GM21515 (cell line): ENCODE results near the gene AK9.

Experiments
- ATAC-seq: cut with Tn5 transposase; IDR thresholded peaks from one replicate; pipeline ENCODE4 v1.9.1; 2021; ENCODE audit not compliant: unreplicated experiment

The AK9 gene

GRCh38 chr6:109485266-109485935 lies 205.6 kb downstream of the AK9 start:
- ATAC-seq, result no peak

DNA sequence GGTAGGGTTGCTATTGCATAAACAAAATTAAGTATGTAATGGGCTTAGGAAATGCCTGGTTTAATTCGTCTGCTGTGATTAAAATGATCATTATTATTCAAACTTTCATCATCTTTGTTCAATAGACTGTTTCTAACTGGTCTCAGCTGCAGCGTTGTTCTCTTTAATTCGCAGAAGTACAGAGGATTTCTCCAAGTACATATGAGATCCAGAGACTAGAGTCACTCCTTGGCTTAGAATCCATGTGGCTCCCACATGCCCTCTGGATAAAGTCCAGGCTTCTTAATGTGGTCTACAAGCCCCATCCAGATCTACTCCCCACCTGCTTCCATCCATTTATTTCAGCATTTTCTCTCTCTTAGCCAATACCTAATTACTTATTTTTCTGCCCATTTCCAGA lies 206.9 kb downstream of the AK9 start:
- ATAC-seq, result no peak

DNA sequence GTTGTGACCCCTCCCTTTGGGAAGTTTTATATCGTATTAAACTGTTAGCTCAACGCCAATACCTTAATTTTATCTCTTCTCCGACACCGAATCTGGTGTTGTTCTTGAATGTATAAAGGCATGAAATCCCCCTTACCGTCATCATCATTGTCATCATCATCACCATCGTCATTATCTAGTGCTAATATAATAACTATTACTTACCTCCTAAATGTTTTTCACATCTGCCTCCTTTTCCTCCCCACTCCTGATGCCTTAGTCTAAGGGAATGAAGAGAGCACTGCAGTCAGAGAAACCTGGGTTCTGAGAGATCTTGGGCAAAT lies 207.3 kb downstream of the AK9 start:
- ATAC-seq, result no peak

GRCh38 chr6:109482905-109483734 lies 207.9 kb downstream of the AK9 start, which contains the start of gene ZBTB24:
ZBTB24 (minus strand) TSS chr6:109483219; CDS start chr6:109482026, 1,193 bp downstream.
- peak; percentile 90 for ATAC-seq

DNA sequence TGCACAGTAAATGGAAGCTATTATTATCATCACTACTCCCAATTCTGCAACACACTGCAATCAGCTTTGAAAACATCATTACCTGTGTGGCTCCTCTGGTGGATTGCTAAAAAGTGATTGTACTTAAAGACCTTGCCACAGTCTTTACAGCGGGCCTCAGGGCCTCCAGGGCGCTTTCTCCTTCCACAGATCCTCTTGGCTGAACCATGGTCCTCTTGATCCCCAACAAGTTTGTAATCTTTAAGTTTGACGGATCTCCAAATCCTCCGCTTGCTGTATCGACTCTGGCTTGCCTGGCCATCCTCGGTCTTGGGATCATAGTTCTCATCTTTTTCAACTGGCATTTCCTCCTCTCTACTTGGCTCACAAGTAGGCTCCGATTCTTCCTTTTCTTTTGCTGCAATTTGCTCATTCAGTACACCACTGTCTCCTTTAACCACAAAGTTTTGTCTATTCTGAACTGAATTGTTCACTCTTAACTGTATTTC lies 210.0 kb downstream of the AK9 start:
- no peak for ATAC-seq

- ATAC-seq, result no peak
These were observed 212.0 kb downstream of the AK9 start for GRCh38 chr6:109478841-109479624.

- no peak for ATAC-seq
These were observed 212.7 kb downstream of the AK9 start for GRCh38 chr6:109478222-109478805.

DNA sequence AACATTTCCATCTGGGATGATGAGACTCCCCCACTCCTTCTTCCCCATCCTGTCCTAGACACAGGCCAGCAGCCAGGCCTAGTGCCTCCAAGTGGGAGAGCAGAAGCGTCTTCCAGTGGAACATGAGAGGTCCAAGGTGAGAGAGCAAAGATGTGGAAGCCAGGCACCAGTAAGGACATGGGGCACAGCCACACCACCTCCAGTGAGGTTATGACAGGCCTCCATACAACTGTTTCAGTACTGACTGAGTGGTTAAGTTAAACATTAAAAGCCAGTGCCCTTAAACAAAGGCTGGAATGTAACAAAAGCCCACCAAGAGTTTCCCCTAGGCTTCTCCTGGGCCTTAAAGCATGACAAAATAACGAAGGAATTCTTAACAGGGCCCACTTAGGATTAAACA lies 213.3 kb downstream of the AK9 start:
- no peak for ATAC-seq

GRCh38 chr6:109477184-109477583 lies 213.8 kb downstream of the AK9 start:
- ATAC-seq, result no peak

DNA sequence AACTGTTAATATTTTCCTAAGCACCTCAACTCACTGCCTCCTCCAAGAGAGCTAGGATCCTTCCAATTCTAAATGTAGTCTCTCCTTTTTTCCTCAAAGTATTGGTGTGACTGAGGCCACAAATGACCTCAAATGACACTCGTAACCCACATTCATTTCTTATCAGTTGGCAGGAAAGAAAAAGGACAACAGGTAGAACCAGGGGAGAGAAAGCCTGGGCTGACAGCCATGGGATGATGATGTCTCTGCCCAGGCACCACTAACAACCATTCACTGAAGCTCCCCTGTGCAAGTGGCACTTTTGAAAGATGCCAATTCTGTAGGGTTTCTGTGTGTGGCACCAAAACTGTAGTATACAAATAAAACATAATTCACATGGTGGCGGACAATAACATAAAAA lies 215.4 kb downstream of the AK9 start:
- ATAC-seq, result no peak

GRCh38 chr6:109474995-109475394 lies 216.0 kb downstream of the AK9 start:
- ATAC-seq, result no peak

DNA sequence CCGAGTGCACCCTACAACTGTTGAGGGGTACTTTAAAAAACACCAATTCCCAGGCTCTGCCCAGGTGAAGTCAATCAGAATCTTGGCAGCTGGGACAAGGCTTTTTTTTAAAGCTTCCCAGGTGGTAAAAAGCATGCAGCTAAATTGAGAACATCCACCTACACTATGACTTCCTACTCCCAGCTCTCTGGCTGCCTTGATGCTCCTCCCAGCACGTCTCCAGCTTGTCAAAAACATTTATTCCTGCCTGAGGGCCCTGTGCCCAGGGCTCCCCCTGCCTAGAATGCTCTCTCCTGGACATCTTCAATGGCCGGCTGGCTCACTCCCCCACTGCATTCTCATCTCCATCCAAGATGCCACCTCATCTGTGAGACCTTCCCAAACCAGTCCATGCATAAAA lies 217.9 kb downstream of the AK9 start:
- no peak for ATAC-seq

- ATAC-seq, result no peak
These were observed 218.6 kb downstream of the AK9 start for GRCh38 chr6:109472132-109472995.

DNA sequence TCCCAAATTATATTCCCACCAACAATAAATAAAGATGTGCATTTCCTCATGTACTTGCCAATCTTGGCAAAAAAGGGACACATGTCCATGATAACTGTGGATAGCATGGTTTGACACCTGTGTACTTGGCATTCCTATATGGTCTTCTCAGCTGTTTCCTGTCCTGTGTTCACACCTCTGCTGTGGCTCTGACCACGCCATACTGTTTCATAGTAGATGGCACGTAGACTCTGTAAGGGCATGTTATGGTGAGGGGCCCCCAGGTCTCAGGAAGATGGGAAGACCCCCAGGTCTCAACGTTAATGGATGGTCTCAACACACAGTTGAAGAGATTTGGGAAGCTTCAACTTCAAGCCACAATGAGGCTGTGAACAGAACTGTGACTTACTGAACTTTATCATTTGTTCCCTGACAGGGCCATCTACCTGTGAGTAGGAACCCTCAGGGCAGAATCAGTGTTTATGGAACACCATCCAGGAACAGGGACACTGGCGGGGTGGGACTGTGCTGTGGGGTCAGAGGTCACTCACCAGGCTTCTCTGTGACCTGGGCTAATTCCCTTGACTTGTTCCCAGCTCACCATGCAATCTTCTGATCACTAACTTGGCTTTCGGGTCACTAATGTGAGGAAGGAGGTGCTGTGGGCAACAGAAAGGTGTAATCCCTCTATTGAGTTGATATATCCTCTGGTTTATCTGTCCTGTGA lies 219.7 kb downstream of the AK9 start:
- ATAC-seq, result no peak

DNA sequence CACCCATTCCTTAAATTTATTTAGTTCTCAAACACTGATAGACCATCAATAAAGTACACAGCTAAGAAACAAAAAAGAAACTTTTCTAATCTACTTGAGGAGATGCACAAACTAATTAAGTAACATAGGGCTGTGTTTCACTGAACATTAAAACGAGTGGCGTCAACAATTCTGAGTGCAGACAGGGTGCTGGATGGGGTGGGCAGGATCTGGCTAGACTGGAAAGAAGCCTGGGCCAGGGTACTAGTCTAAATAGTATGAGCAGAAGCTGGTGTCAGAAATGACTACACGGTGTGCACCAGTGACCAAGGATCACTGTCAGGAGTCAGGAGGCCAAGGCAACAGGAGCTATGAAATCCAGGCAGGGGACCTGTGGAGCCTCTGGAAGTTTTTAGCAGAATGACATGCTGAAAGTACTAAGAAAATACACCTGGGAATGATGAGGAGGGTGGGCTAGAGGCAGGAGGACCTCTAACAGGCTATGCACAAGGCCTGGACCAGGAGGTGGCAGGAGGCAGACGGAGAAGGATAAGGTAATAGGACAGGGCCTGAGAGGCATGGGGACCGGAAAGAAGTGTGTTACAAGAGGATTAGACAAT lies 221.3 kb downstream of the AK9 start:
- no peak for ATAC-seq

DNA sequence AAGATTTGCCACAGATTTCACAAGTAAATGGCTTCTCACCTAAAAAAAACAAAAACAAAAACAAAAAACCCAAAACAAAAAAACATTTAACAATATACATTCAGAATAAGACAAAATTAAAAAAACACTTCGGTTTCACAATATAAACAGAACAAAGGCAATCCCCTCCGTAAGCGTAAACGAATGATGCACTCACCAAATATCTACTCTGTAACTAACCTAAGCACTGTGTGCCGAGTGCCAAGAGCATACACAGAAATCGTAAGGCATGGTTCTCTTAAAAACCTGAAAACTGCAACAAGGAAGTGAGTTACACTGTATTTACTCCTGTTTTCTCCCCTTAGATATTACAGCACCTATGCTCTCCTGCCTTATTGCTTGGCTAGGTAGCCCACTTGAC lies 223.3 kb downstream of the AK9 start:
- no peak for ATAC-seq

DNA sequence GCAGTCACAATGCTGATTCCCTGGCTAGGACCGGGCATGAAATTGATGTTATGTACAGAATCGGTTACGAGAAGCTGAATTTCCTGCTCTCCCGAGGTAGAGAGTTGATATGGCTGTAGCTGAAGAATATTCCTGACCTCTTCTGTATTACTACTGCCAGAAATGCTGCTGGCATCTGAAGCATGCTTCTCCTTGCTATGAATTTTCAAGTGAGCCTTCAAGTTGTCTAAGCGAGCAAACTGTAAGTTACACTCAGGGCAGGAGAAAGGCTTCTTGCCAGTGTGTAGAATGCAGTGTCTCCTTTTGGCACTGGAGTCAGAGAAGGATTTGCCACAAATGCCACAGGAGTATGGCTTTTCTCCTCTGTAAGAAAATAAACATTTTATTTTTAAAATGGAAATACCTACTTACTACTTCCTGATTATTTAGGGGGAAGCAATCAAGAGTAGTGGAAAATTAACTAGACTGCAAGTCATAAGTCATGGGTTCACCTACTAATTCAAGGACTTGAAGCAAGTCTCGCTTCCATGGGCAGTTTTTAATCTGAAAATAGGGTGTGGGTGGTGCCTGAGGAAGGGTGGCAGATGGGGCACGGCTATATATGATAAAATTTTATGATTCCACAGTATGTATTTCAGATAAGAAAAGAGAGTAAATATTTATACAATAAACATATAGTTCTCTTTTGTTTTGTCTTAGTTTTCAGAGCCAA lies 224.6 kb downstream of the AK9 start:
- no peak for ATAC-seq

GRCh38 chr6:109465772-109466171 lies 225.2 kb downstream of the AK9 start:
- no peak for ATAC-seq
